SK-N-SH (cell line): ENCODE results near the gene MX2. TPM values are rescaled to one million over a fixed set of nuclear protein-coding genes. Genes with fewer than 3 reads are reported as not detected.

Source experiments
- CTCF ChIA-PET: fragments of 300-600, 350-600 bp; formaldehyde crosslinking; extraction: SDS; loops from one replicate; lab custom pipeline; 2021; lab: Yijun Ruan, JAX
- POLR2A ChIA-PET: fragments of 350-600 bp; sonication (Branson Sonifier 250); formaldehyde crosslinking; extraction: SDS; loops from one replicate; lab custom pipeline; 2020; ENCODE audit warnings: antibody characterized with exemption, inconsistent platforms; lab: Yijun Ruan, JAX
- DNase-seq: peaks from one replicate; pipeline ENCODE4 v3.0.0; 2012
- H2AFZ ChIP-seq: fragments of 200-600 bp; sonication (generic); 2 replicates; pipeline ENCODE4 v1.8.1; 2016; ENCODE audit warnings: antibody characterized with exemption, mild to moderate bottlenecking, low read depth
- H3F3A ChIP-seq: fragments of 200-600 bp; sonication (generic); replicated peaks from 2 replicates; pipeline ENCODE3; 2016; ENCODE audit warnings: antibody characterized with exemption, mild to moderate bottlenecking; ENCODE audit not compliant: insufficient read depth
- H3K27ac ChIP-seq, 2 experiments: fragments of 200-500 bp in 1 of 2; fragments of 200-600 bp in 1 of 2; sonication (Bioruptor generic) in 1 of 2; sonication (generic), shearing (Covaris generic) in 1 of 2; 2 replicates each; pipeline versions ENCODE4 v1.5.1 to v1.6.1; 2014 to 2016; ENCODE audit warnings: low read depth in 2 of 2, inconsistent platforms in 1 of 2, low read length in 1 of 2, mild to moderate bottlenecking in 1 of 2, mixed read lengths in 1 of 2
- H3K27me3 ChIP-seq: fragments of 200-600 bp; sonication (generic), shearing (Covaris generic); 2 replicates; pipeline ENCODE4 v1.6.1; 2016; ENCODE audit warnings: mixed run types; ENCODE audit not compliant: insufficient read depth
- H3K36me3 ChIP-seq, 2 experiments: fragments of 200-500 bp in 1 of 2; fragments of 200-600 bp in 1 of 2; sonication (Bioruptor generic) in 1 of 2; sonication (generic) in 1 of 2; replicated peaks in 1 of 2; 2 replicates each; pipeline versions ENCODE3 to v1.5.1; 2014 to 2016; ENCODE audit warnings: low read length in 1 of 2, mild to moderate bottlenecking in 1 of 2; ENCODE audit not compliant: insufficient read depth in 2 of 2, control insufficient read depth in 1 of 2
- H3K4me1 ChIP-seq, 2 experiments: fragments of 200-500 bp in 1 of 2; fragments of 200-600 bp in 1 of 2; sonication (Bioruptor generic) in 1 of 2; sonication (generic), shearing (Covaris generic) in 1 of 2; 2 replicates each; pipeline versions ENCODE4 v1.5.1 to v1.6.1; 2014 to 2016; ENCODE audit warnings: low read depth in 1 of 2, low read length in 1 of 2, mixed run types in 1 of 2; ENCODE audit not compliant: insufficient read depth in 2 of 2, control insufficient read depth in 1 of 2
- H3K4me2 ChIP-seq: fragments of 200-600 bp; sonication (generic), shearing (Covaris generic); 2 replicates; pipeline ENCODE4 v1.6.1; 2017; ENCODE audit warnings: mixed run types
- H3K4me3 ChIP-seq, 2 experiments: fragments of 200-500 bp in 1 of 2; fragments of 200-600 bp in 1 of 2; sonication (Bioruptor generic) in 1 of 2; sonication (generic), shearing (Covaris generic) in 1 of 2; 2 replicates each; pipeline versions ENCODE4 v1.5.1 to v1.8.1; 2014 to 2016; ENCODE audit warnings: low read depth in 2 of 2, inconsistent platforms in 1 of 2, low read length in 1 of 2, mild to moderate bottlenecking in 1 of 2, mixed read lengths in 1 of 2, moderate library complexity in 1 of 2
- H3K79me2 ChIP-seq: fragments of 200-600 bp; sonication (generic); 2 replicates; pipeline ENCODE4 v1.8.1; 2017; ENCODE audit warnings: mild to moderate bottlenecking; ENCODE audit not compliant: insufficient read depth
- H3K9ac ChIP-seq: fragments of 200-600 bp; sonication (generic); 2 replicates; pipeline ENCODE4 v1.6.1; 2017; ENCODE audit warnings: mixed run types
- H3K9me2 ChIP-seq: fragments of 200-600 bp; sonication (generic); 2 replicates; pipeline ENCODE4 v1.6.1; 2017; ENCODE audit warnings: mixed run types
- H3K9me3 ChIP-seq: fragments of 200-600 bp; sonication (generic); 2 replicates; pipeline ENCODE4 v1.6.1; 2017; ENCODE audit warnings: mixed run types, mild to moderate bottlenecking, moderate library complexity
- H4K20me1 ChIP-seq: fragments of 200-600 bp; sonication (generic); 2 replicates; pipeline ENCODE4 v1.6.1; 2017; ENCODE audit warnings: mild to moderate bottlenecking, mixed run types; ENCODE audit not compliant: insufficient read depth
- CHD2 ChIP-seq: fragments of 150-350 bp; IDR thresholded peaks from 2 replicates; pipeline ENCODE4 v1.6.1; 2018; ENCODE audit warnings: low read length; ENCODE audit not compliant: partially characterized antibody
- ELF1 ChIP-seq: IDR thresholded peaks from 2 replicates; pipeline ENCODE4 v1.4.0; 2012
- EP300 ChIP-seq, 2 experiments: IDR thresholded peaks; 2 replicates each; pipeline versions ENCODE4 v1.4.0 to v1.6.1; 2012; ENCODE audit warnings: borderline replicate concordance in 1 of 2, low read depth in 1 of 2, low read length in 1 of 2
- FOXM1 ChIP-seq: IDR thresholded peaks from 2 replicates; pipeline ENCODE4 v1.4.0; 2012; ENCODE audit warnings: low read depth, mild to moderate bottlenecking
- GABPA ChIP-seq: IDR thresholded peaks from 2 replicates; pipeline ENCODE4 v1.4.0; 2012; ENCODE audit warnings: low read depth, mild to moderate bottlenecking
- GATA2 ChIP-seq: sonication (generic); formaldehyde crosslinking; IDR thresholded peaks from 2 replicates; pipeline ENCODE4 v1.5.0; 2020; ENCODE audit warnings: mild to moderate bottlenecking, missing genetic modification reagents
- MXI1 ChIP-seq: IDR thresholded peaks from 2 replicates; pipeline ENCODE4 v1.6.1; 2012; ENCODE audit warnings: mild to moderate bottlenecking, low read depth, low read length, improper control_type of control experiment
- RAD21 ChIP-seq: IDR thresholded peaks from 2 replicates; pipeline ENCODE4 v1.6.1; 2012; ENCODE audit warnings: mild to moderate bottlenecking, low read length
- RXRA ChIP-seq: IDR thresholded peaks from 2 replicates; pipeline ENCODE4 v1.4.0; 2012; ENCODE audit warnings: low read depth, mild to moderate bottlenecking, borderline replicate concordance
- SMC3 ChIP-seq: IDR thresholded peaks from 2 replicates; pipeline ENCODE4 v1.6.1; 2012; ENCODE audit warnings: low read depth, low read length, improper control_type of control experiment
- TAF1 ChIP-seq: IDR thresholded peaks from 2 replicates; pipeline ENCODE4 v1.6.1; 2012; ENCODE audit warnings: low read depth, mild to moderate bottlenecking, low read length, moderate library complexity, borderline replicate concordance
- TCF12 ChIP-seq: IDR thresholded peaks from 2 replicates; pipeline ENCODE4 v1.4.0; 2012
- YY1 ChIP-seq: IDR thresholded peaks from 2 replicates; pipeline ENCODE4 v1.4.0; 2012; ENCODE audit warnings: low read depth, mild to moderate bottlenecking
- WGBS: methylation state at CpG from one replicate; pipeline ENCODE4 v1.1.6; 2017; ENCODE audit warnings: low lambda C conversion rate; 5-methylcytosine and 5-hydroxymethylcytosine counted together
- polyA plus RNA-seq, 3 experiments: library from polyadenylated mRNA; depleted of rRNA; stranded (reverse); fragments of >200 nt; gene quantifications; 2 replicates each; pipeline ENCODE4 v1.2.3, GENCODE V29; 2012
- TF ChIP-seq, protein P1 (sequence below): fragments of 150-350 bp; IDR thresholded peaks from 2 replicates; pipeline ENCODE4 v1.6.1; 2017; ENCODE audit warnings: antibody characterized with exemption, low read length, low read depth, borderline replicate concordance
- TF ChIP-seq, protein P2 (sequence below): IDR thresholded peaks from 2 replicates; pipeline ENCODE4 v1.4.0; 2012; ENCODE audit warnings: low read depth, borderline replicate concordance
- TF ChIP-seq, protein P3 (sequence below): fragments of 150-350 bp; IDR thresholded peaks from 2 replicates; pipeline ENCODE4 v1.6.1; 2016; ENCODE audit warnings: mild to moderate bottlenecking, low read depth, low read length
- TF ChIP-seq, protein P4 (sequence below): IDR thresholded peaks from 2 replicates; pipeline ENCODE4; 2012
- TF ChIP-seq, protein P5 (sequence below): IDR thresholded peaks from 2 replicates; pipeline ENCODE4 v1.4.0; 2012; ENCODE audit warnings: low read depth
- TF ChIP-seq, protein P6 (sequence below): fragments of 200-600 bp; sonication (generic); IDR thresholded peaks from 2 replicates; pipeline ENCODE4 v1.6.1; 2017; ENCODE audit warnings: antibody characterized with exemption, mild to moderate bottlenecking, moderate library complexity

The MX2 gene
- polyA plus RNA-seq, 1 of the 3 experiments (the other 2 are of a cell fraction): 0.08 TPM

DNA sequence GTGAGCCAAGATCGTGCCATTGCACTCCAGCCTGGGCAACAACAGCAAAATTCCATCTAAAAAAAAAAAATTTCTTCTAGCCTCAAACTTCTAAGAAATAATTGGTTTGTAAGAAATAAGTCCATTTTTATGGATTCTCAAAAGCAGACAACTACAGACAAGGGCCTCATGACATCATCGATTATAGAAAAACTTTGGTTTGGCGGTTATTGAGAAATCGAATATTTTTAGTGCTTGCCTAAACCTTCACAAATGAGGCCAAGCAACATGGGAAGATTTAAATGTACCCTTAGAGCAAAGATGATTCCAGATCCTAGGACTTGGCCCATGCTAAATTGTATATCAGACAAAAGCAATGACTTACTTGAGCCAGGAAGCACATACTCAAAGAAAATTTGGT is 36.4 kb downstream of the MX2 start (continued):
- TF ChIP-seq RXRA: no peak

DNA sequence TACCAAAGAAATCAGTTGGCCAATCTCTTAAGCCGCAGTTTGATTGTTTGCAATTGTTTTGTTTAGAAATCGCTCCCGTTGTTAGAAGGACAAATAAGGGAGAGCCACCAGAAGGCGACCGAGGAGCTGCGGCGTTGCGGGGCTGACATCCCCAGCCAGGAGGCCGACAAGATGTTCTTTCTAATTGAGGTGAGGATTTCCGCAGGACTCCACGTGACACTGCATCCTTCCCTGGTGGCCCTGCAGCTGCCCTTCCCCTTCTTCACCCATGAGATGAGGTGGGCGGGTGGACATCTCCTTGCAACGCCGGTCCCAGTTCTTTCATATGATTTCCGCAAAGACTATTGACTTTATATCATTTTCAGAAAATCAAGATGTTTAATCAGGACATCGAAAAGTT is 37.0 kb downstream of the MX2 start:
- ChIA-PET POLR2A (no interaction called here), CTCF (no interaction called here)
- WGBS: 65% methylated on average over 16 of the region's 16 CpGs

DNA sequence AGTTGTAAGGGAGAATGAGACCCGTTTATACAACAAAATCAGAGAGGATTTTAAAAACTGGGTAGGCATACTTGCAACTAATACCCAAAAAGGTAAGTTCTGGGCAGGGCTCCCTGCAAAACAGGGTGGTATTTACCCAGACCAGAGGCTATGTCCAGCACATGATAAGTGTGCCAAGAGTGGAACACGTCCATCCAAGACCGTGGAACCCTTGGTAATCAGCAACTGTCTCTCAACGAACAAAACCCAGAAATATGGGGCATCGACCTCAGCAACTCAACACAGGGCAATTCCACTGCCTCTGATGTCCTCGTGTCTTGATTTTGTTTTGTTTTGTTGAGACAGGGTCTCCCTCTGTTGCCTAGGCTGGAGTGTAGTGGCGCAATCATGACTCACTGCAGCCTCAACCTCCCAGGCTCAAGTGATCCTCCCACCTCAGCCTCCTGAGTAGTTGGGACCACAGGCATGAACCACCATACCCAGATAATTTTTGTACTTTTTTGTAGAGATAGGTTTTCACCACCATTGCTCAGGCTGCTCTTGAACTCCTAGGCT is 37.5 kb downstream of the MX2 start:
- Histone ChIP-seq H3K9me2 (no peaks in the 10 kb centered on the region), H3K79me2 (no peaks in the 10 kb centered on the region), H3K9ac (no peak overlapping the region), H3K4me2 (no peak overlapping the region), H3K9me3 (no peaks in the 10 kb centered on the region), H3F3A (no peaks in the 10 kb centered on the region), H3K27ac (no peak overlapping the region), H2AFZ (no peak overlapping the region), H3K4me1 (no peaks in the 10 kb centered on the region), H4K20me1 (no peaks in the 10 kb centered on the region), H3K4me3 (no peak overlapping the region), H3K36me3 (no peaks in the 10 kb centered on the region), H3K27me3 (peaks cover 5% of the 10 kb centered on the region; the same call in 1 of the 2 replicates)
- DNase-seq: no peak
- ChIA-PET POLR2A (no interaction called here), CTCF (no interaction called here)
- 30% methylated on average over 7 of the region's 7 CpGs for WGBS
- TF ChIP-seq, protein P1, sequence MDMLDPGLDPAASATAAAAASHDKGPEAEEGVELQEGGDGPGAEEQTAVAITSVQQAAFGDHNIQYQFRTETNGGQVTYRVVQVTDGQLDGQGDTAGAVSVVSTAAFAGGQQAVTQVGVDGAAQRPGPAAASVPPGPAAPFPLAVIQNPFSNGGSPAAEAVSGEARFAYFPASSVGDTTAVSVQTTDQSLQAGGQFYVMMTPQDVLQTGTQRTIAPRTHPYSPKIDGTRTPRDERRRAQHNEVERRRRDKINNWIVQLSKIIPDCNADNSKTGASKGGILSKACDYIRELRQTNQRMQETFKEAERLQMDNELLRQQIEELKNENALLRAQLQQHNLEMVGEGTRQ: no peak
- TF ChIP-seq TAF1 (no peak), GATA2 (no peak), RXRA (no peak), CHD2 (no peak), ELF1 (no peak)
- TF ChIP-seq, protein P2, sequence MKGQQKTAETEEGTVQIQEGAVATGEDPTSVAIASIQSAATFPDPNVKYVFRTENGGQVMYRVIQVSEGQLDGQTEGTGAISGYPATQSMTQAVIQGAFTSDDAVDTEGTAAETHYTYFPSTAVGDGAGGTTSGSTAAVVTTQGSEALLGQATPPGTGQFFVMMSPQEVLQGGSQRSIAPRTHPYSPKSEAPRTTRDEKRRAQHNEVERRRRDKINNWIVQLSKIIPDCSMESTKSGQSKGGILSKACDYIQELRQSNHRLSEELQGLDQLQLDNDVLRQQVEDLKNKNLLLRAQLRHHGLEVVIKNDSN: no peak
- TF ChIP-seq, protein P3, sequence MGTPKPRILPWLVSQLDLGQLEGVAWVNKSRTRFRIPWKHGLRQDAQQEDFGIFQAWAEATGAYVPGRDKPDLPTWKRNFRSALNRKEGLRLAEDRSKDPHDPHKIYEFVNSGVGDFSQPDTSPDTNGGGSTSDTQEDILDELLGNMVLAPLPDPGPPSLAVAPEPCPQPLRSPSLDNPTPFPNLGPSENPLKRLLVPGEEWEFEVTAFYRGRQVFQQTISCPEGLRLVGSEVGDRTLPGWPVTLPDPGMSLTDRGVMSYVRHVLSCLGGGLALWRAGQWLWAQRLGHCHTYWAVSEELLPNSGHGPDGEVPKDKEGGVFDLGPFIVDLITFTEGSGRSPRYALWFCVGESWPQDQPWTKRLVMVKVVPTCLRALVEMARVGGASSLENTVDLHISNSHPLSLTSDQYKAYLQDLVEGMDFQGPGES: no peak
- TF ChIP-seq, protein P4, sequence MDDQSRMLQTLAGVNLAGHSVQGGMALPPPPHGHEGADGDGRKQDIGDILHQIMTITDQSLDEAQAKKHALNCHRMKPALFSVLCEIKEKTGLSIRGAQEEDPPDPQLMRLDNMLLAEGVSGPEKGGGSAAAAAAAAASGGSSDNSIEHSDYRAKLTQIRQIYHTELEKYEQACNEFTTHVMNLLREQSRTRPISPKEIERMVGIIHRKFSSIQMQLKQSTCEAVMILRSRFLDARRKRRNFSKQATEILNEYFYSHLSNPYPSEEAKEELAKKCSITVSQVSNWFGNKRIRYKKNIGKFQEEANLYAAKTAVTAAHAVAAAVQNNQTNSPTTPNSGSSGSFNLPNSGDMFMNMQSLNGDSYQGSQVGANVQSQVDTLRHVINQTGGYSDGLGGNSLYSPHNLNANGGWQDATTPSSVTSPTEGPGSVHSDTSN: no peak

More for the DNA sequence above, 37.0 kb downstream of the MX2 start:
- Histone ChIP-seq H3K4me2 (no peak overlapping the region), H3K79me2 (no peaks in the 10 kb centered on the region), H4K20me1 (no peaks in the 10 kb centered on the region), H3K9me2 (no peaks in the 10 kb centered on the region), H3K27me3 (peaks cover 10% of the 10 kb centered on the region; the same call in 1 of the 2 replicates), H3K4me1 (no peaks in the 10 kb centered on the region), H3K4me3 (no peak overlapping the region), H3K27ac (no peak overlapping the region), H3K9ac (no peak overlapping the region), H3F3A (no peaks in the 10 kb centered on the region), H3K36me3 (no peaks in the 10 kb centered on the region), H3K9me3 (no peaks in the 10 kb centered on the region), H2AFZ (no peak overlapping the region)
- DNase-seq: no peak
- TF ChIP-seq, protein P5, sequence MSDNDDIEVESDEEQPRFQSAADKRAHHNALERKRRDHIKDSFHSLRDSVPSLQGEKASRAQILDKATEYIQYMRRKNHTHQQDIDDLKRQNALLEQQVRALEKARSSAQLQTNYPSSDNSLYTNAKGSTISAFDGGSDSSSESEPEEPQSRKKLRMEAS: no peak
- no peak for TF ChIP-seq EP300 (IDR thresholded peaks at IDR 0.05; ENCODE audit: borderline replicate concordance in 1 of 2, low read depth in 1 of 2, low read length in 1 of 2)
- TF ChIP-seq SMC3: no peak
- no peak for TF ChIP-seq MXI1
- no peak for TF ChIP-seq FOXM1
- no peak for TF ChIP-seq RAD21
- TF ChIP-seq, protein P6, sequence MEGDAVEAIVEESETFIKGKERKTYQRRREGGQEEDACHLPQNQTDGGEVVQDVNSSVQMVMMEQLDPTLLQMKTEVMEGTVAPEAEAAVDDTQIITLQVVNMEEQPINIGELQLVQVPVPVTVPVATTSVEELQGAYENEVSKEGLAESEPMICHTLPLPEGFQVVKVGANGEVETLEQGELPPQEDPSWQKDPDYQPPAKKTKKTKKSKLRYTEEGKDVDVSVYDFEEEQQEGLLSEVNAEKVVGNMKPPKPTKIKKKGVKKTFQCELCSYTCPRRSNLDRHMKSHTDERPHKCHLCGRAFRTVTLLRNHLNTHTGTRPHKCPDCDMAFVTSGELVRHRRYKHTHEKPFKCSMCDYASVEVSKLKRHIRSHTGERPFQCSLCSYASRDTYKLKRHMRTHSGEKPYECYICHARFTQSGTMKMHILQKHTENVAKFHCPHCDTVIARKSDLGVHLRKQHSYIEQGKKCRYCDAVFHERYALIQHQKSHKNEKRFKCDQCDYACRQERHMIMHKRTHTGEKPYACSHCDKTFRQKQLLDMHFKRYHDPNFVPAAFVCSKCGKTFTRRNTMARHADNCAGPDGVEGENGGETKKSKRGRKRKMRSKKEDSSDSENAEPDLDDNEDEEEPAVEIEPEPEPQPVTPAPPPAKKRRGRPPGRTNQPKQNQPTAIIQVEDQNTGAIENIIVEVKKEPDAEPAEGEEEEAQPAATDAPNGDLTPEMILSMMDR: no peak
- TF ChIP-seq TCF12: no peak
- TF ChIP-seq, protein P2: no peak
- TF ChIP-seq RXRA: no peak
- no peak for TF ChIP-seq GABPA
- no peak for TF ChIP-seq YY1
